ENCODE measurements around the gene MUC7. TPM values are rescaled to one million over a fixed set of nuclear protein-coding genes. Genes with fewer than 3 reads are reported as not detected.

Gene MUC7
- total and polyA plus RNA-seq, 8 donors, result 0.02 TPM; not detected in 7

GRCh38 chr4:70508801-70509200 is 36.8 kb downstream of the MUC7 start:
- Histone ChIP-seq H3K4me1 (no peaks in the 10 kb centered on the region), H3K36me3 (no peaks in the 10 kb centered on the region), H3K9me3 (no peaks in the 10 kb centered on the region), H3K27me3 (no peaks in the 10 kb centered on the region), H3K27ac (no peak overlapping the region), H3K4me3 (no peak overlapping the region)
- intact Hi-C loops (cut with DNase I), result loop anchor here in 1 of 3 donors (10.0 kb wide), 1 partner anchor 614 kb away; no protein-coding TSS in a partner anchor
- 36 to 48% methylated on average over 1 of the region's 1 CpG for WGBS, 2 donors
- ATAC-seq (no peak), DNase-seq (no peak), FAIRE-seq (no peak)
- TF ChIP-seq, protein P1, sequence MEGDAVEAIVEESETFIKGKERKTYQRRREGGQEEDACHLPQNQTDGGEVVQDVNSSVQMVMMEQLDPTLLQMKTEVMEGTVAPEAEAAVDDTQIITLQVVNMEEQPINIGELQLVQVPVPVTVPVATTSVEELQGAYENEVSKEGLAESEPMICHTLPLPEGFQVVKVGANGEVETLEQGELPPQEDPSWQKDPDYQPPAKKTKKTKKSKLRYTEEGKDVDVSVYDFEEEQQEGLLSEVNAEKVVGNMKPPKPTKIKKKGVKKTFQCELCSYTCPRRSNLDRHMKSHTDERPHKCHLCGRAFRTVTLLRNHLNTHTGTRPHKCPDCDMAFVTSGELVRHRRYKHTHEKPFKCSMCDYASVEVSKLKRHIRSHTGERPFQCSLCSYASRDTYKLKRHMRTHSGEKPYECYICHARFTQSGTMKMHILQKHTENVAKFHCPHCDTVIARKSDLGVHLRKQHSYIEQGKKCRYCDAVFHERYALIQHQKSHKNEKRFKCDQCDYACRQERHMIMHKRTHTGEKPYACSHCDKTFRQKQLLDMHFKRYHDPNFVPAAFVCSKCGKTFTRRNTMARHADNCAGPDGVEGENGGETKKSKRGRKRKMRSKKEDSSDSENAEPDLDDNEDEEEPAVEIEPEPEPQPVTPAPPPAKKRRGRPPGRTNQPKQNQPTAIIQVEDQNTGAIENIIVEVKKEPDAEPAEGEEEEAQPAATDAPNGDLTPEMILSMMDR (IDR thresholded peaks at IDR 0.05), result no peak

GRCh38 chr4:70511365-70511764 is 39.4 kb downstream of the MUC7 start:
- FAIRE-seq (no peak), ATAC-seq (no peak), DNase-seq (no peak)
- Histone ChIP-seq H3K4me3 (no peak overlapping the region), H3K36me3 (no peaks in the 10 kb centered on the region), H3K9me3 (no peaks in the 10 kb centered on the region), H3K27ac (no peak overlapping the region), H3K27me3 (no peaks in the 10 kb centered on the region), H3K4me1 (no peaks in the 10 kb centered on the region)
- intact Hi-C loops (cut with DNase I), result no loop called here
- WGBS, 2 donors, result 82 to 94% methylated on average over 3 of the region's 3 CpGs
- TF ChIP-seq, protein P1 (IDR thresholded peaks at IDR 0.05), result no peak

GRCh38 chr4:70515367-70516250 is 43.6 kb downstream of the MUC7 start:
- DNase-seq (no peak), FAIRE-seq (no peak)
- 63 to 73% methylated on average over 4 of the region's 4 CpGs for WGBS, 2 donors

GRCh38 chr4:70518269-70518668 is 46.3 kb downstream of the MUC7 start, which contains the start of gene AMTN:
Gene AMTN, plus strand, starts transcription at chr4:70518569. Its CDS starts 209 bp downstream, at chr4:70518778.
- no peak for DNase-seq
- no peak for FAIRE-seq
- intact Hi-C loops (cut with DNase I), result no loop called here
- no peak within 1 kb of the TSS for H3K4me3 ChIP-seq
- H3K27ac ChIP-seq, result no peak within 1 kb of the TSS
- no peak for ATAC-seq
- no peaks in the 10 kb centered on the region for H3K36me3 ChIP-seq
- no peaks in the 10 kb centered on the region for H3K9me3 ChIP-seq
- 39 to 46% methylated on average over 2 of the region's 2 CpGs for WGBS, 2 donors
- no peaks in the 10 kb centered on the region for H3K27me3 ChIP-seq
- H3K4me1 ChIP-seq, result no peaks in the 10 kb centered on the region
- TF ChIP-seq, protein P1 (IDR thresholded peaks at IDR 0.05), result no peak

More at GRCh38 chr4:70515367-70516250, 43.6 kb downstream of the MUC7 start:
- intact Hi-C loops (cut with DNase I), result no loop called here
- no peak overlapping the region for H3K4me3 ChIP-seq
- H3K9me3 ChIP-seq, result no peaks in the 10 kb centered on the region
- H3K27me3 ChIP-seq, result no peaks in the 10 kb centered on the region
- H3K27ac ChIP-seq, result no peak overlapping the region
- ATAC-seq, result no peak
- no peaks in the 10 kb centered on the region for H3K4me1 ChIP-seq
- TF ChIP-seq, protein P1 (IDR thresholded peaks at IDR 0.05), result no peak
- H3K36me3 ChIP-seq, result no peaks in the 10 kb centered on the region

- intact Hi-C loops (cut with DNase I), result no loop called here
- no peak overlapping the region for H3K4me3 ChIP-seq
- H3K36me3 ChIP-seq, result no peaks in the 10 kb centered on the region
- WGBS, 2 donors, result 51 to 63% methylated on average over 3 of the region's 3 CpGs
- FAIRE-seq, result no peak
- no peaks in the 10 kb centered on the region for H3K27me3 ChIP-seq
- no peaks in the 10 kb centered on the region for H3K4me1 ChIP-seq
- ATAC-seq, result no peak
- no peak overlapping the region for H3K27ac ChIP-seq
- H3K9me3 ChIP-seq, result no peaks in the 10 kb centered on the region
- DNase-seq, result no peak
- TF ChIP-seq, protein P1 (IDR thresholded peaks at IDR 0.05), result no peak
These were observed 46.7 kb downstream of the MUC7 start for GRCh38 chr4:70518716-70519115.

All from pancreas (tissue), 10 donors.